Astrocyte (in vitro differentiated cells and primary cell): ENCODE measurements around the gene KMT2C.

ENCODE experiments used
- CTCF ChIP-seq: IDR thresholded peaks from 2 replicates; pipeline ENCODE4 v1.5.1; 2011; ENCODE audit warnings: low read depth, mild to moderate bottlenecking, inconsistent platforms, low read length, moderate library complexity; ENCODE audit not compliant: insufficient read depth
- EZH2 ChIP-seq: IDR thresholded peaks from 2 replicates; pipeline ENCODE4 v1.6.1; 2012; ENCODE audit warnings: mild to moderate bottlenecking, low read length, inconsistent platforms; ENCODE audit not compliant: insufficient read depth

- TF ChIP-seq CTCF (no peak), EZH2 (no peak)
Observed at GRCh38 chr7:152344253-152344652, 91.5 kb downstream of the KMT2C start.
